Measurements from ENCODE around the gene NPHP4.

DNA sequence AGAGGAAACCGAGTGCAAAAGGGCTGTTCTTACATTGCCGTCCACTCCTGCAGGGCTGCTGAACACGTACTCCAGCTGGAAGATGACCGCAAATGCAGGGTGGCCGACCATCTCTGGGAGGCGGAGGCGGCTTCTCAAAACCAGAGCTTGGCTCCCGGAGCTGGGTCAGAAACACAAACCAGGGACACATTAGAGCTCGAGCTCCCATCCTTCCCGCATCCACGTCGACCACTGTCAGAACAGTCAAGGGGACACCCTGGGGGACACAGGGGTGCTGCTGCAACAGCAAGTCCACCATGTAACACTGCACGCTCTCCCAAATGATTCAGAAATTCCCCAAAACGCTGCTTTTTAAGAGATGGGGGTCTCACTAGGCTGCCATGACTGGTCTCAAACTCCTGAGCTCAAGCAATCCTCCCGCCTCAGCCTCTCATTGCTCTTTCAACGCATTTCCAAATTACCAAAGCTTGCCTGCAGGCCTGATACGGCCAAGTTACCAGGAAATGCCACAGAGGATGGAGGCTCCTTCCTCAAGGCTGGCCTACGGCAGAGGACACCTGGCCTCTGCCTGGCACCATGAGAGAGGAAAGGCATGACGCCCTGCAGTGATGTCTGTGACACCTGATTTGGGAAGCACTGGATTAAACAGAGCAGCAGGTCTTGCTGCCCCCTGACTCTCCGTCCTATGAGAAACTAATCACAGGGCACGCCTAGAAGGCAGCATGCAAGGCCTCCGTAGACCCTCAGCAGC, 45.0 kb downstream of the NPHP4 start:
- TF ChIP-seq, protein P1, sequence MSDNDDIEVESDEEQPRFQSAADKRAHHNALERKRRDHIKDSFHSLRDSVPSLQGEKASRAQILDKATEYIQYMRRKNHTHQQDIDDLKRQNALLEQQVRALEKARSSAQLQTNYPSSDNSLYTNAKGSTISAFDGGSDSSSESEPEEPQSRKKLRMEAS (IDR thresholded peaks at IDR 0.05), result no peak
- TF ChIP-seq JUND (IDR thresholded peaks at IDR 0.05), result no peak

Data from liver (tissue), 2 donors.